OCI-LY1 (cell line): ENCODE measurements around the gene CXXC5.

Source experiments
- CTCF ChIP-seq: fragments of 200-600 bp; sonication (generic), shearing (Covaris generic); IDR thresholded peaks from 2 replicates; pipeline ENCODE4 v1.5.1; 2017; ENCODE audit warnings: mild to moderate bottlenecking, antibody characterized with exemption, low read length, moderate library complexity, mixed read lengths
- EZH2 ChIP-seq: fragments of 200-600 bp; sonication (generic), shearing (Covaris generic); IDR thresholded peaks from 2 replicates; pipeline ENCODE4 v1.8.0; 2017; ENCODE audit warnings: borderline replicate concordance, mixed run types, mild to moderate bottlenecking, antibody characterized with exemption, low read length, moderate library complexity, mixed read lengths

- TF ChIP-seq CTCF (no peak), EZH2 (no peak)
These were observed 59.4 kb downstream of the CXXC5 start for GRCh38 chr5:139707445-139708003.
